CD14-positive monocyte (primary cell): Measurements from ENCODE around the gene PACC1. TPM values are rescaled to one million over a fixed set of nuclear protein-coding genes. Genes with fewer than 3 reads are reported as not detected.

Source experiments
- DNase-seq, 3 donors: peaks; one replicate each; pipeline ENCODE4 v3.0.0-alpha.2; 2011 to 2022
- H2AFZ ChIP-seq: 2 replicates; pipeline ENCODE4 v1.6.0; 2012; ENCODE audit warnings: mild to moderate bottlenecking, low read depth, low read length, inconsistent platforms; ENCODE audit not compliant: insufficient read depth, poor library complexity, severe bottlenecking
- H3K27ac ChIP-seq, 2 donors: 1 replicate in 1 of 2; 2 replicates in 1 of 2; pipeline ENCODE4 v1.5.1; 2012 to 2013; ENCODE audit warnings: low read length in 2 of 2, control low read depth in 1 of 2, inconsistent platforms in 1 of 2, low read depth in 1 of 2, mild to moderate bottlenecking in 1 of 2
- H3K27me3 ChIP-seq, 2 donors: one replicate each; pipeline versions ENCODE4 v1.6.0 to v1.6.1; 2011 to 2013; ENCODE audit warnings: low read length in 2 of 2; ENCODE audit not compliant: control insufficient read depth in 2 of 2, insufficient read depth in 2 of 2
- H3K36me3 ChIP-seq, 2 donors: replicated peaks in 1 of 2; 1 replicate in 1 of 2; 2 replicates in 1 of 2; pipeline versions ENCODE4 v1.5.1 to v1.6.1; 2012 to 2013; ENCODE audit warnings: low read length in 2 of 2, control low read depth in 1 of 2, inconsistent platforms in 1 of 2, mild to moderate bottlenecking in 1 of 2; ENCODE audit not compliant: insufficient read depth in 2 of 2, control insufficient read depth in 1 of 2
- H3K4me1 ChIP-seq, 2 donors: 1 replicate in 1 of 2; 2 replicates in 1 of 2; pipeline versions ENCODE4 v1.5.1 to v1.6.1; 2012 to 2013; ENCODE audit warnings: low read length in 2 of 2, control low read depth in 1 of 2, inconsistent platforms in 1 of 2, mild to moderate bottlenecking in 1 of 2, moderate library complexity in 1 of 2; ENCODE audit not compliant: insufficient read depth in 2 of 2, control insufficient read depth in 1 of 2
- H3K4me2 ChIP-seq: replicated peaks from 2 replicates; pipeline ENCODE3; 2012; ENCODE audit warnings: low read length, moderate library complexity, mild to moderate bottlenecking; ENCODE audit not compliant: poor library complexity, severe bottlenecking; ENCODE audit errors: extremely low read depth
- H3K4me3 ChIP-seq, 3 experiments: fragments of 200-600 bp in 1 of 3; sonication (generic) in 1 of 3; replicated peaks in 1 of 3; 1 replicate in 2 of 3; 2 replicates in 1 of 3; pipeline ENCODE4 v1.5.1; 2011 to 2013; ENCODE audit warnings: low read length in 3 of 3, mild to moderate bottlenecking in 3 of 3, control low read depth in 2 of 3, low read depth in 2 of 3, inconsistent platforms in 1 of 3, moderate library complexity in 1 of 3
- H3K79me2 ChIP-seq: 2 replicates; pipeline ENCODE4 v1.6.0; 2012; ENCODE audit warnings: mild to moderate bottlenecking, control low read depth, inconsistent platforms, low read length, moderate library complexity; ENCODE audit not compliant: insufficient read depth
- H3K9ac ChIP-seq: 2 replicates; pipeline ENCODE4 v1.6.0; 2017; ENCODE audit warnings: low read length, mild to moderate bottlenecking; ENCODE audit not compliant: insufficient read depth, poor library complexity, severe bottlenecking
- H3K9me3 ChIP-seq, 2 donors: replicated peaks in 1 of 2; 1 replicate in 1 of 2; 2 replicates in 1 of 2; pipeline versions ENCODE4 v1.5.1 to v1.6.1; 2012 to 2013; ENCODE audit warnings: low read length in 2 of 2, control low read depth in 1 of 2; ENCODE audit not compliant: control insufficient read depth in 1 of 2, insufficient read depth in 1 of 2
- H4K20me1 ChIP-seq: 2 replicates; pipeline ENCODE4 v1.6.0; 2012; ENCODE audit warnings: mild to moderate bottlenecking, low read length, control low read depth, moderate library complexity; ENCODE audit not compliant: insufficient read depth
- H3K27ac Mint-ChIP-seq, 7 donors: one replicate each; pipeline ENCODE4 v1.8.0; 2020; ENCODE audit warnings: mild to moderate bottlenecking in 7 of 7, mixed read lengths in 7 of 7, moderate library complexity in 6 of 7, inconsistent platforms in 2 of 7
- H3K27me3 Mint-ChIP-seq, 3 donors: one replicate each; pipeline ENCODE4 v1.8.0; 2021 to 2022; ENCODE audit warnings: low read depth in 3 of 3, mild to moderate bottlenecking in 3 of 3, mixed read lengths in 3 of 3, moderate library complexity in 3 of 3, inconsistent platforms in 1 of 3
- H3K36me3 Mint-ChIP-seq, 2 donors: one replicate each; pipeline ENCODE4 v1.8.0; 2020; ENCODE audit warnings: mixed read lengths in 2 of 2, inconsistent platforms in 1 of 2, mild to moderate bottlenecking in 1 of 2
- H3K4me1 Mint-ChIP-seq: one replicate; pipeline ENCODE4 v1.8.0; 2020; ENCODE audit warnings: mild to moderate bottlenecking, mixed read lengths
- H3K4me3 Mint-ChIP-seq, 2 donors: one replicate each; pipeline ENCODE4 v1.8.0; 2020; ENCODE audit warnings: mild to moderate bottlenecking in 2 of 2, mixed read lengths in 2 of 2, moderate library complexity in 1 of 2
- H3K9me3 Mint-ChIP-seq, 7 donors: one replicate each; pipeline ENCODE4 v1.8.0; 2020 to 2022; ENCODE audit warnings: mixed read lengths in 7 of 7, mild to moderate bottlenecking in 6 of 7, moderate library complexity in 6 of 7, inconsistent platforms in 2 of 7
- WGBS: methylation state at CpG from one replicate; pipeline ENCODE4 v1.1.5; 2013; ENCODE audit warnings: missing lambda C conversion rate; ENCODE audit not compliant: insufficient coverage; 5-methylcytosine and 5-hydroxymethylcytosine counted together
- intact Hi-C, 2 donors: fragments of 100-400 bp; cut with micrococcal nuclease; formaldehyde crosslinking; loops; one replicate each; pipeline versions ENCODE4 v1.15.0 to v1.15.1; 2023
- polyA plus RNA-seq, 3 donors: library from polyadenylated mRNA; depleted of rRNA in 1 of 3; unstranded in 2 of 3; stranded (reverse) in 1 of 3; fragments of 300-500 nt in 2 of 3; fragments of >200 nt in 1 of 3; fragmentation: Illumina TruSeq in 2 of 3; gene quantifications; 1 replicate in 2 of 3; 2 replicates in 1 of 3; pipeline ENCODE4 v1.2.3, GENCODE V29; 2012 to 2021
- TF ChIP-seq, protein P1 (sequence below): fragments of 200-600 bp; IDR thresholded peaks from one replicate; pipeline ENCODE4 v1.8.0; 2022; ENCODE audit warnings: antibody characterized with exemption, mild to moderate bottlenecking

The PACC1 gene
- polyA plus RNA-seq, 3 donors, result 14.0 to 16.6 (median 14.7) TPM

DNA sequence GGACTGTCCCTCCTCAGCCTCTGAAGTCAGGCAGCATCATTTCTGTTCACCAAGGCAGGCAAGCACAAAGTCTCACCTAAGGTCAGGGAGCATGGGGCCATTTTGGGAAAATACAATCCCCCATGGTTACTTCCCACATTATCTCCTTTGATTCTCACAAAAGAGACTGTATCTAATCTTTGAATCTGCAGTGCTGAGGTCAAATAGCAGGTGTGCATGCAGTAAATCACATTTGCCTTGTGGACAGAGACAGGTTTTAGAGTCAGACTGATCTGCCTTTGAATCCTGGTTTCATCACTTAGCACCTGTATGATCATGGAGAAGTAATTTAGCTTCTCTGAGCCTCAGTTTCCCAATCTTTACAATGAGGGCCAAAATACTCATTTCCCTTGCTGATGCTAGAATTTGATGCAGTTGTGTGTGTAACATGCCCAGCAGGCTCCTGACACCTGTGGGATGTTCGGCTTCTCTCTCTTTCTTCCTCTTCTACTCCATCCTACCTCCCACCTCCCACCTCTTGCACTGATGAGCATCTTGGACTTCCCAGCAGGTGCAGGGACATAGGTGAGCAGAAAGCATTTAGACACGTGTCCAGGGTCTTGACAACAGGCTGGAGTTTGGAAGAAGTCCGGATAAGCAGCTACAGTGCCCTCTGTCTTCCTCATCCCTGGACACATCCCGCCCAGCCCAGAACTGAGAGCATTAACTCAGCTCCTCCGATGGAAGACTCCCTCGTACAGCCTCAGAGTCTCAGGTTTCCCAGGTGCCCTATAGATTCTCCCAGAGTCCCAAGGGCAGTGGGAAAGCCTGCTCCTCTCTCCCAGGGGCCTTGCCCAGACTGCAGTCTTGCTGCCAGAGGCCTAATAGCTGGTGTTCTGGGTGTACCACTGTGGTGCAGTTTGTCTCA, 37.0 kb upstream of the PACC1 start:
- no peaks in the 10 kb centered on the region for H3K9me3 Mint-ChIP-seq
- no peak overlapping the region for H3K4me2 ChIP-seq
- H3K4me3 ChIP-seq, result no peak overlapping the region
- H3K27ac Mint-ChIP-seq, result peak overlapping the region in 1 of 7 donors; percentile 31
- intact Hi-C loops, result loop anchor here (10.0 kb wide), 2 partner anchors 333 to 543 kb away; no protein-coding TSS in a partner anchor
- no peak overlapping the region for H3K27ac ChIP-seq
- DNase-seq, result no peak
- no peaks in the 10 kb centered on the region for H3K36me3 ChIP-seq
- TF ChIP-seq, protein P1, sequence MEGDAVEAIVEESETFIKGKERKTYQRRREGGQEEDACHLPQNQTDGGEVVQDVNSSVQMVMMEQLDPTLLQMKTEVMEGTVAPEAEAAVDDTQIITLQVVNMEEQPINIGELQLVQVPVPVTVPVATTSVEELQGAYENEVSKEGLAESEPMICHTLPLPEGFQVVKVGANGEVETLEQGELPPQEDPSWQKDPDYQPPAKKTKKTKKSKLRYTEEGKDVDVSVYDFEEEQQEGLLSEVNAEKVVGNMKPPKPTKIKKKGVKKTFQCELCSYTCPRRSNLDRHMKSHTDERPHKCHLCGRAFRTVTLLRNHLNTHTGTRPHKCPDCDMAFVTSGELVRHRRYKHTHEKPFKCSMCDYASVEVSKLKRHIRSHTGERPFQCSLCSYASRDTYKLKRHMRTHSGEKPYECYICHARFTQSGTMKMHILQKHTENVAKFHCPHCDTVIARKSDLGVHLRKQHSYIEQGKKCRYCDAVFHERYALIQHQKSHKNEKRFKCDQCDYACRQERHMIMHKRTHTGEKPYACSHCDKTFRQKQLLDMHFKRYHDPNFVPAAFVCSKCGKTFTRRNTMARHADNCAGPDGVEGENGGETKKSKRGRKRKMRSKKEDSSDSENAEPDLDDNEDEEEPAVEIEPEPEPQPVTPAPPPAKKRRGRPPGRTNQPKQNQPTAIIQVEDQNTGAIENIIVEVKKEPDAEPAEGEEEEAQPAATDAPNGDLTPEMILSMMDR, result no peak
- peaks cover 3 to 5% (median 4%) of the 10 kb centered on the region in 3 donors for H3K27me3 Mint-ChIP-seq
- no peaks in the 10 kb centered on the region for H3K36me3 Mint-ChIP-seq
- no peaks in the 10 kb centered on the region for H3K4me1 ChIP-seq
- no peak overlapping the region for H2AFZ ChIP-seq
- no peaks in the 10 kb centered on the region for H3K27me3 ChIP-seq
- H4K20me1 ChIP-seq, result no peaks in the 10 kb centered on the region
- no peaks in the 10 kb centered on the region for H3K9me3 ChIP-seq
- H3K79me2 ChIP-seq, result no peaks in the 10 kb centered on the region
- H3K4me3 Mint-ChIP-seq, result no peak overlapping the region
- H3K9ac ChIP-seq, result no peak overlapping the region
- WGBS, result 98% methylated on average over 6 of the region's 6 CpGs
- peaks cover 8% of the 10 kb centered on the region for H3K4me1 Mint-ChIP-seq

DNA sequence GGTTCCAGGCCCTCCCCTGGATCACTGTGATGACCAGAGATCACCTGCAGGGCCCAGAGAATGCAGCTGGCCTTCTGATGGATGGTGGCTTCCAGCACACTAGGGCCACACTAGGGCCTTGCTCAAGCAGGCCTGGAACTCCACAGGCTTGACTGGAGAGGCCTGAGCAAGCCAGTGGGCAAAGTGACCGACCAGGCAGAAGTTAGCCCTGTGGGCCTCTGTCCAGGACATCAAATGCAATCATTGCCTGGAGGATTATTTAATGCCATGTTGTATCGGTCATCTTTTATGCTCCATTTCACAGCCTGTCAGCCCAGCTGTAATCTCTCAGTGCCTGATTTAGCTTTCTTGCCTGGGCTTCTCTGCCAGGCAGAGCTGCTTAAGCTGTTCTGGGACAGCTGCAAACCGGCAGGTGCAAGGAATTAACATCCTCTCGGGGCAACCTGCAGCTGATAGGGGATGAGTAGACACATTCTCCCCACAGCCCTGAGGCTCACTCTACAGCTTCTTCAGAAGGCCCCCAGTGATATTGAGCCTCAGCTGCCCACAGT, 35.7 kb upstream of the PACC1 start:
- Mint-ChIP-seq H3K36me3 (peaks cover 7 to 8% of the 10 kb centered on the region in 2 donors), H3K4me1 (peaks cover 8% of the 10 kb centered on the region), H3K9me3 (no peaks in the 10 kb centered on the region), H3K27me3 (peaks cover 3 to 4% (median 4%) of the 10 kb centered on the region in 3 donors), H3K4me3 (no peak overlapping the region), H3K27ac (no peak overlapping the region)
- TF ChIP-seq, protein P1, result no peak
- 100% methylated on average over 3 of the region's 4 CpGs for WGBS
- no peak for DNase-seq
- intact Hi-C loops, result loop anchor here (10.0 kb wide), 2 partner anchors 334 to 544 kb away; no protein-coding TSS in a partner anchor
- Histone ChIP-seq H3K27ac (no peak overlapping the region), H3K4me2 (no peak overlapping the region), H3K4me3 (no peak overlapping the region), H3K36me3 (peaks cover 0 to 11% of the 10 kb centered on the region in 2 donors), H3K79me2 (no peaks in the 10 kb centered on the region), H2AFZ (no peak overlapping the region), H3K27me3 (no peaks in the 10 kb centered on the region), H3K9ac (no peak overlapping the region), H3K9me3 (no peaks in the 10 kb centered on the region), H3K4me1 (no peaks in the 10 kb centered on the region), H4K20me1 (no peaks in the 10 kb centered on the region)
